ENCODE data around the gene MND1.
A peak's percentile ranks its signal among the peaks of the same experiment; 100 is the strongest.

MND1 gene

GRCh38 chr4:153419673-153420278 lies 75.3 kb downstream of the MND1 start:
- Histone ChIP-seq H2AK5ac (ENCODE audit: low read depth, low read length) (no peak overlapping the region), H3K27me3 (ENCODE audit: control insufficient read depth in 3 of 3, insufficient read depth in 3 of 3, low read depth in 1 of 3, low read length in 3 of 3) (no peaks in the 10 kb centered on the region), H3K27ac (replicated peaks; ENCODE audit: low read length) (no peak overlapping the region), H3K18ac (ENCODE audit: low read length) (no peak overlapping the region), H3K4me3 (ENCODE audit: low read length in 2 of 2) (no peak overlapping the region), H3K9ac (ENCODE audit: low read depth, low read length, poor library complexity) (no peak overlapping the region), H3K23ac (ENCODE audit: low read depth, low read length, poor library complexity) (no peak overlapping the region), H2BK5ac (ENCODE audit: low read length) (no peak overlapping the region), H3K14ac (ENCODE audit: low read length) (no peak overlapping the region), H3K9me3 (replicated peaks in 1 of 2; ENCODE audit: control insufficient read depth in 2 of 2, insufficient read depth in 1 of 2, low read depth in 1 of 2, low read length in 2 of 2) (no peaks in the 10 kb centered on the region), H3K36me3 (replicated peaks in 1 of 2; ENCODE audit: control insufficient read depth in 2 of 2, insufficient read depth in 2 of 2, low read length in 2 of 2) (peaks cover 0 to 21% of the 10 kb centered on the region in 2 donors), H3K79me1 (ENCODE audit: low read depth, low read length) (no peaks in the 10 kb centered on the region), H3K4me1 (ENCODE audit: control insufficient read depth in 2 of 2, insufficient read depth in 1 of 2, low read depth in 1 of 2, low read length in 2 of 2) (peaks cover 3 to 7% of the 10 kb centered on the region in 2 donors), H2BK12ac (ENCODE audit: low read length) (no peak overlapping the region), H3K4ac (ENCODE audit: low read length) (no peak overlapping the region), H3K4me2 (ENCODE audit: insufficient read depth, low read length, poor library complexity, severe bottlenecking) (no peak overlapping the region), H2BK15ac (ENCODE audit: low read length) (no peak overlapping the region), H4K91ac (ENCODE audit: low read depth, low read length, poor library complexity) (peak overlapping the region; percentile 12), H4K8ac (ENCODE audit: low read depth, low read length) (no peak overlapping the region), H2AFZ (ENCODE audit: low read length) (no peak overlapping the region), H2BK120ac (ENCODE audit: low read depth, low read length) (peak overlapping the region; percentile 13)
- no CpG with 5 or more reads among the region's 9 CpGs for WGBS, 2 donors (ENCODE audit: extremely low coverage in 2 of 2, insufficient read length in 2 of 2, insufficient replicate concordance in 1 of 2)
- no peak for DNase-seq (ENCODE audit: low spot score)

- Histone ChIP-seq H2BK120ac (ENCODE audit: low read depth, low read length) (no peak overlapping the region), H3K36me3 (replicated peaks in 1 of 2; ENCODE audit: control insufficient read depth in 2 of 2, insufficient read depth in 2 of 2, low read length in 2 of 2) (peaks cover 0 to 16% of the 10 kb centered on the region in 2 donors), H3K27ac (replicated peaks; ENCODE audit: low read length) (no peak overlapping the region), H4K91ac (ENCODE audit: low read depth, low read length, poor library complexity) (no peak overlapping the region), H3K79me1 (ENCODE audit: low read depth, low read length) (no peaks in the 10 kb centered on the region), H2AK5ac (ENCODE audit: low read depth, low read length) (no peak overlapping the region), H2BK15ac (ENCODE audit: low read length) (no peak overlapping the region), H2BK12ac (ENCODE audit: low read length) (no peak overlapping the region), H3K9me3 (replicated peaks in 1 of 2; ENCODE audit: control insufficient read depth in 2 of 2, insufficient read depth in 1 of 2, low read depth in 1 of 2, low read length in 2 of 2) (no peaks in the 10 kb centered on the region), H3K4me1 (ENCODE audit: control insufficient read depth in 2 of 2, insufficient read depth in 1 of 2, low read depth in 1 of 2, low read length in 2 of 2) (peaks cover 3 to 7% of the 10 kb centered on the region in 2 donors), H3K4me2 (ENCODE audit: insufficient read depth, low read length, poor library complexity, severe bottlenecking) (no peak overlapping the region), H4K8ac (ENCODE audit: low read depth, low read length) (no peak overlapping the region), H3K14ac (ENCODE audit: low read length) (no peak overlapping the region), H2BK5ac (ENCODE audit: low read length) (no peak overlapping the region), H3K4ac (ENCODE audit: low read length) (no peak overlapping the region), H2AFZ (ENCODE audit: low read length) (no peak overlapping the region), H3K23ac (ENCODE audit: low read depth, low read length, poor library complexity) (no peak overlapping the region), H3K9ac (ENCODE audit: low read depth, low read length, poor library complexity) (no peak overlapping the region), H3K18ac (ENCODE audit: low read length) (no peak overlapping the region), H3K4me3 (ENCODE audit: low read length in 2 of 2) (no peak overlapping the region), H3K27me3 (ENCODE audit: control insufficient read depth in 3 of 3, insufficient read depth in 3 of 3, low read depth in 1 of 3, low read length in 3 of 3) (no peaks in the 10 kb centered on the region)
- DNase-seq (ENCODE audit: low spot score), result no peak
- no CpG with 5 or more reads among the region's 2 CpGs for WGBS, 2 donors (ENCODE audit: extremely low coverage in 2 of 2, insufficient read length in 2 of 2, insufficient replicate concordance in 1 of 2)
These were observed 75.9 kb downstream of the MND1 start for GRCh38 chr4:153420361-153420760.

- no peak overlapping the region for H2BK15ac ChIP-seq (ENCODE audit: low read length)
- H2BK120ac ChIP-seq (ENCODE audit: low read depth, low read length), result no peak overlapping the region
- no peak for DNase-seq (ENCODE audit: low spot score)
- H3K9me3 ChIP-seq (replicated peaks in 1 of 2; ENCODE audit: control insufficient read depth in 2 of 2, insufficient read depth in 1 of 2, low read depth in 1 of 2, low read length in 2 of 2), result no peaks in the 10 kb centered on the region
- H3K23ac ChIP-seq (ENCODE audit: low read depth, low read length, poor library complexity), result no peak overlapping the region
- no peaks in the 10 kb centered on the region for H3K27me3 ChIP-seq (ENCODE audit: control insufficient read depth in 3 of 3, insufficient read depth in 3 of 3, low read depth in 1 of 3, low read length in 3 of 3)
- H3K4me3 ChIP-seq (ENCODE audit: low read length in 2 of 2), result no peak overlapping the region
- no peak overlapping the region for H3K14ac ChIP-seq (ENCODE audit: low read length)
- no peak overlapping the region for H3K27ac ChIP-seq (replicated peaks; ENCODE audit: low read length)
- no peak overlapping the region for H2BK5ac ChIP-seq (ENCODE audit: low read length)
- H2AFZ ChIP-seq (ENCODE audit: low read length), result no peak overlapping the region
- H3K4me1 ChIP-seq (ENCODE audit: control insufficient read depth in 2 of 2, insufficient read depth in 1 of 2, low read depth in 1 of 2, low read length in 2 of 2), result peaks cover 3 to 7% of the 10 kb centered on the region in 2 donors
- no peaks in the 10 kb centered on the region for H3K79me1 ChIP-seq (ENCODE audit: low read depth, low read length)
- H2AK5ac ChIP-seq (ENCODE audit: low read depth, low read length), result no peak overlapping the region
- H3K4ac ChIP-seq (ENCODE audit: low read length), result no peak overlapping the region
- no peak overlapping the region for H4K8ac ChIP-seq (ENCODE audit: low read depth, low read length)
- WGBS, 2 donors (ENCODE audit: extremely low coverage in 2 of 2, insufficient read length in 2 of 2, insufficient replicate concordance in 1 of 2), result no CpG with 5 or more reads among the region's 3 CpGs
- no peak overlapping the region for H4K91ac ChIP-seq (ENCODE audit: low read depth, low read length, poor library complexity)
- H2BK12ac ChIP-seq (ENCODE audit: low read length), result no peak overlapping the region
- H3K18ac ChIP-seq (ENCODE audit: low read length), result no peak overlapping the region
- no peak overlapping the region for H3K4me2 ChIP-seq (ENCODE audit: insufficient read depth, low read length, poor library complexity, severe bottlenecking)
- no peak overlapping the region for H3K9ac ChIP-seq (ENCODE audit: low read depth, low read length, poor library complexity)
- H3K36me3 ChIP-seq (replicated peaks in 1 of 2; ENCODE audit: control insufficient read depth in 2 of 2, insufficient read depth in 2 of 2, low read length in 2 of 2), result peaks cover 0 to 3% of the 10 kb centered on the region in 2 donors
These were observed 77.5 kb downstream of the MND1 start for GRCh38 chr4:153421941-153422340.

GRCh38 chr4:153426207-153426885 lies 81.9 kb downstream of the MND1 start:
- H2BK15ac ChIP-seq (ENCODE audit: low read length), result no peak overlapping the region
- H2AK5ac ChIP-seq (ENCODE audit: low read depth, low read length), result no peak overlapping the region
- no peak overlapping the region for H3K4me3 ChIP-seq (ENCODE audit: low read length in 2 of 2)
- no peak overlapping the region for H2BK120ac ChIP-seq (ENCODE audit: low read depth, low read length)
- no peak overlapping the region for H4K8ac ChIP-seq (ENCODE audit: low read depth, low read length)
- no peak overlapping the region for H3K9ac ChIP-seq (ENCODE audit: low read depth, low read length, poor library complexity)
- H3K18ac ChIP-seq (ENCODE audit: low read length), result no peak overlapping the region
- no peaks in the 10 kb centered on the region for H3K27me3 ChIP-seq (ENCODE audit: control insufficient read depth in 3 of 3, insufficient read depth in 3 of 3, low read depth in 1 of 3, low read length in 3 of 3)
- no peak overlapping the region for H3K4me2 ChIP-seq (ENCODE audit: insufficient read depth, low read length, poor library complexity, severe bottlenecking)
- no peak overlapping the region for H4K91ac ChIP-seq (ENCODE audit: low read depth, low read length, poor library complexity)
- H3K9me3 ChIP-seq (replicated peaks in 1 of 2; ENCODE audit: control insufficient read depth in 2 of 2, insufficient read depth in 1 of 2, low read depth in 1 of 2, low read length in 2 of 2), result no peaks in the 10 kb centered on the region
- H3K79me1 ChIP-seq (ENCODE audit: low read depth, low read length), result no peaks in the 10 kb centered on the region
- H3K23ac ChIP-seq (ENCODE audit: low read depth, low read length, poor library complexity), result no peak overlapping the region
- no peak overlapping the region for H2BK12ac ChIP-seq (ENCODE audit: low read length)
- no peak overlapping the region for H2AFZ ChIP-seq (ENCODE audit: low read length)
- H2BK5ac ChIP-seq (ENCODE audit: low read length), result no peak overlapping the region
- WGBS, 2 donors (ENCODE audit: extremely low coverage in 2 of 2, insufficient read length in 2 of 2, insufficient replicate concordance in 1 of 2), result no CpG with 5 or more reads among the region's 4 CpGs
- H3K27ac ChIP-seq (replicated peaks; ENCODE audit: low read length), result no peak overlapping the region
- no peaks in the 10 kb centered on the region for H3K36me3 ChIP-seq (replicated peaks in 1 of 2; ENCODE audit: control insufficient read depth in 2 of 2, insufficient read depth in 2 of 2, low read length in 2 of 2)
- no peak overlapping the region for H3K14ac ChIP-seq (ENCODE audit: low read length)
- DNase-seq (ENCODE audit: low spot score), result no peak
- peaks cover 0 to 7% of the 10 kb centered on the region in 2 donors for H3K4me1 ChIP-seq (ENCODE audit: control insufficient read depth in 2 of 2, insufficient read depth in 1 of 2, low read depth in 1 of 2, low read length in 2 of 2)
- no peak overlapping the region for H3K4ac ChIP-seq (ENCODE audit: low read length)
